Nephron (organoid): ENCODE results near the gene CACNA1C.

Experiments
- H3K27ac Mint-ChIP-seq, 3 experiments: 2 replicates each; pipeline ENCODE4 v1.8.0; 2020; ENCODE audit warnings: mixed read lengths in 3 of 3, mild to moderate bottlenecking in 2 of 3, moderate library complexity in 1 of 3
- H3K27me3 Mint-ChIP-seq: 2 replicates; pipeline ENCODE4 v1.8.0; 2021; ENCODE audit warnings: low read depth, mild to moderate bottlenecking, moderate library complexity, mixed read lengths
- H3K36me3 Mint-ChIP-seq: 2 replicates; pipeline ENCODE4 v1.8.0; 2020; ENCODE audit warnings: low read depth, mixed read lengths
- H3K4me1 Mint-ChIP-seq: 2 replicates; pipeline ENCODE4 v1.8.0; 2020; ENCODE audit warnings: mixed read lengths
- H3K4me3 Mint-ChIP-seq, 3 experiments: 2 replicates each; pipeline ENCODE4 v1.8.0; 2020; ENCODE audit warnings: mild to moderate bottlenecking in 3 of 3, mixed read lengths in 3 of 3, moderate library complexity in 2 of 3
- H3K9me3 Mint-ChIP-seq: 2 replicates; pipeline ENCODE4 v1.8.0; 2020; ENCODE audit warnings: mixed read lengths
- CTCF ChIP-seq, 3 experiments: fragments of 200-600 bp; sonication (generic); IDR thresholded peaks; one replicate each; pipeline ENCODE4 v1.5.0; 2021; ENCODE audit warnings: antibody characterized with exemption in 3 of 3; ENCODE audit not compliant: unreplicated experiment in 3 of 3

CACNA1C gene

GRCh38 chr12:2650261-2651067 is 597.7 kb downstream of the CACNA1C start:
- Mint-ChIP-seq H3K4me1 (peaks cover 8% of the 10 kb centered on the region), H3K9me3 (no peaks in the 10 kb centered on the region), H3K36me3 (peaks cover 5% of the 10 kb centered on the region), H3K4me3 (no peak overlapping the region), H3K27me3 (peaks cover 4% of the 10 kb centered on the region), H3K27ac (peak overlapping the region in 1 of 3 experiments; percentile 2)
- TF ChIP-seq CTCF (IDR thresholded peaks at IDR 0.05; ENCODE audit: unreplicated experiment in 3 of 3) = no peak

- H3K27ac Mint-ChIP-seq = peak overlapping the region in 1 of 3 experiments; percentile 60
Observed at GRCh38 chr12:2651068-2651965, 598.5 kb downstream of the CACNA1C start.

DNA sequence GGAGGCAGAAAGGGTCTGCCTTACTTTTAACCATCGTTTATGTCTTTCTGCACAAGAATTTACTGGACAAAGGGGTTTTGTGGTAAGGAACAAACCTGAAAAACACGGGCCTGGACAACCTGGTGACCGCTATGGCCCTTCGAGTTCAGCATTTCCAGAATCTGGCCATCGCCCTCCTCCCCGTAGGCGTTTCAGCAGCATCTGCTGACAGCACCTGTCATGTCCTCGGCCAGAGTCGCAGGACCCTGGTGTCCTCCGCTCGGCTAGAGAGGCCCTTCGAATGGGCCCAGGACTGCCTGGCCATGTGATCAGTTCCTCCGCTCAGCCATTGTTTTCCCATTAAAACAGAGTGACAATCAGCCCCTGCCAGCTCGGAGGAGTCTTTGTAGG is 599.2 kb downstream of the CACNA1C start:
- peaks cover 5% of the 10 kb centered on the region for H3K9me3 Mint-ChIP-seq
- H3K4me3 Mint-ChIP-seq = no peak overlapping the region
- TF ChIP-seq CTCF (IDR thresholded peaks at IDR 0.05; ENCODE audit: unreplicated experiment in 3 of 3) = no peak
- peaks cover 20% of the 10 kb centered on the region for H3K36me3 Mint-ChIP-seq
- H3K27ac Mint-ChIP-seq = no peak overlapping the region
- H3K4me1 Mint-ChIP-seq = peaks cover 8% of the 10 kb centered on the region
- peaks cover 4% of the 10 kb centered on the region for H3K27me3 Mint-ChIP-seq

More at GRCh38 chr12:2651068-2651965, 598.5 kb downstream of the CACNA1C start:
- H3K36me3 Mint-ChIP-seq = peaks cover 13% of the 10 kb centered on the region
- H3K27me3 Mint-ChIP-seq = peaks cover 4% of the 10 kb centered on the region
- peaks cover 3% of the 10 kb centered on the region for H3K9me3 Mint-ChIP-seq
- H3K4me3 Mint-ChIP-seq = no peak overlapping the region
- TF ChIP-seq CTCF (IDR thresholded peaks at IDR 0.05; ENCODE audit: unreplicated experiment in 3 of 3) = no peak
- peaks cover 8% of the 10 kb centered on the region for H3K4me1 Mint-ChIP-seq

- Mint-ChIP-seq H3K4me1 (peaks cover 8% of the 10 kb centered on the region), H3K27me3 (peaks cover 4% of the 10 kb centered on the region), H3K9me3 (peaks cover 7% of the 10 kb centered on the region), H3K36me3 (peaks cover 25% of the 10 kb centered on the region), H3K27ac (no peak overlapping the region), H3K4me3 (no peak overlapping the region)
- TF ChIP-seq CTCF (IDR thresholded peaks at IDR 0.05; ENCODE audit: unreplicated experiment in 3 of 3) = no peak
Observed at GRCh38 chr12:2652401-2653081, 599.8 kb downstream of the CACNA1C start.

- H3K27me3 Mint-ChIP-seq = peaks cover 4% of the 10 kb centered on the region
- H3K4me3 Mint-ChIP-seq = no peak overlapping the region
- no peak overlapping the region for H3K27ac Mint-ChIP-seq
- peaks cover 8% of the 10 kb centered on the region for H3K4me1 Mint-ChIP-seq
- peaks cover 35% of the 10 kb centered on the region for H3K36me3 Mint-ChIP-seq
- H3K9me3 Mint-ChIP-seq = peaks cover 9% of the 10 kb centered on the region
- TF ChIP-seq CTCF (IDR thresholded peaks at IDR 0.05; ENCODE audit: unreplicated experiment in 3 of 3) = no peak
Observed at GRCh38 chr12:2653461-2653965, 600.7 kb downstream of the CACNA1C start.
